22Rv1 (cell line): ENCODE data around the gene MEX3A.

ENCODE experiments used
- CTCF ChIP-seq: fragments of 450-650 bp; IDR thresholded peaks from 2 replicates; pipeline ENCODE4 v1.5.1; 2017; ENCODE audit warnings: mild to moderate bottlenecking
- ZFX ChIP-seq: fragments of 450-650 bp; IDR thresholded peaks from 2 replicates; pipeline ENCODE4 v1.6.1; 2017; ENCODE audit warnings: antibody characterized with exemption, borderline replicate concordance

GRCh38 chr1:156115514-156116374 is 33.5 kb upstream of the MEX3A start:
- TF ChIP-seq CTCF = no peak
- TF ChIP-seq ZFX = no peak
